ENCODE measurements around the gene NOL7. TPM values are rescaled to one million over a fixed set of nuclear protein-coding genes. Genes with fewer than 3 reads are reported as not detected.

NOL7 gene
- total and polyA plus RNA-seq, 2 of the 4 experiments (the other 2 are of a cell fraction), result 21.3 to 34.5 TPM

DNA sequence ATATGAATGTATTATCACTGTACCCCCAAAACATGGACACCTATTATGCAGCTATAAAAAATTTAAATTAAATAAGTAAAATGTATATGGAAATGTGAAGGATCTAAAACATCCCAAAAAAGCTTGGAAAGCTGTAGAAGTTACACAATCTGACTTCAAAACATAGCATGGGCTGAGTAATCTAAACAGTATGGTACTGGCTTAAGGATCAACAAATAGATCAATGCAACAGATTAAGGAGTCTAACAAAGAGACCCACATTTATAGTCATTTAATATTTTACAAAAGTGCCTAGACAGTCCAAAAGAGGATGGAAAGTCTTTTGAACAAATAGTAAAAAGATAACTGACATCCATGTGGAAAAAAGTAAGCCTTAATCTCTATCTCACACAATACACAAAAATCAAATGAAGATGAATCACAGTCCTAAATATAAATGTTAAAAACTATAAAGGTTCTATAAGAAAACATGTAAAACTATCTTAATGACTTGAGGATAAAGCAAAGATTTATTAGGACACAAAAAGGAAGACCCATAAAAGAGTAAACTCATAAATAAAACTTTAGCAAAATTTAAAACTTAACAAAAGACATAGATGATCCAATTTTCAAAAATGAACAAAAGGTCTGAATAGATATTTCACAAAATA lies 49.7 kb downstream of the NOL7 start:
- peak; percentile 89 for ATAC-seq (ENCODE audit: low read depth)
- in situ Hi-C loops (cut with MboI; ENCODE audit: low sequenced_read_pairs), result no loop called here
- no peak overlapping the region for H4K91ac ChIP-seq (ENCODE audit: insufficient read depth, low read depth, low read length)
- dilution Hi-C loops (cut with HindIII; ENCODE audit: low sequenced_read_pairs, unreplicated experiment), result no loop called here
- BruUV-seq (replicated peaks), result no TSS peak
- intact Hi-C loops (cut with micrococcal nuclease), result loop anchor here (5.0 kb wide), 2 partner anchors 32 to 33 kb away; no protein-coding TSS in a partner anchor
- no peak overlapping the region for H4K8ac ChIP-seq (ENCODE audit: low read depth in 2 of 2, low read length in 2 of 2)
- peaks cover 5% of the 10 kb centered on the region; the same call in 1 of the 2 replicates for H3K4me1 ChIP-seq (ENCODE audit: control insufficient read depth, insufficient read depth, low read length)
- no peak overlapping the region for H2BK15ac ChIP-seq (ENCODE audit: low read depth, low read length)
- no peaks in the 10 kb centered on the region for H3K27me3 ChIP-seq (ENCODE audit: control insufficient read depth, insufficient read depth, low read length)
- no peak overlapping the region for H2BK120ac ChIP-seq (ENCODE audit: low read depth, low read length)
- no peak overlapping the region for H3K4me2 ChIP-seq (ENCODE audit: low read depth, low read length)
- H2BK5ac ChIP-seq (ENCODE audit: low read depth, low read length, poor library complexity, severe bottlenecking), result no peak overlapping the region
- H3K79me1 ChIP-seq (ENCODE audit: low read depth in 1 of 2, low read length in 2 of 2), result peaks cover 24 to 68% of the 10 kb centered on the region in 2 experiments
- no peak overlapping the region for H3K9ac ChIP-seq (ENCODE audit: low read depth, low read length)
- H4K5ac ChIP-seq (ENCODE audit: low read depth, low read length), result no peak overlapping the region
- ChIA-PET CTCF (no interaction called here), POLR2A (ENCODE audit: unreplicated experiment) (interaction anchor here (0.6 kb wide), 1 partner anchor 31 kb away, joined by 3 read pairs; no protein-coding TSS in a partner anchor)
- no peak overlapping the region for H2AK9ac ChIP-seq (replicated peaks; ENCODE audit: low read depth, low read length, poor library complexity)
- H2AK5ac ChIP-seq (ENCODE audit: low read depth, low read length), result no peak overlapping the region
- H3K27ac ChIP-seq (ENCODE audit: insufficient read depth, low read length), result no peak overlapping the region
- H2BK20ac ChIP-seq (ENCODE audit: low read depth, low read length), result no peak overlapping the region
- no peak overlapping the region for H3K14ac ChIP-seq (replicated peaks; ENCODE audit: low read depth, low read length)
- H3K4me3 ChIP-seq (ENCODE audit: insufficient read depth, low read depth, low read length), result no peak overlapping the region
- H3K36me3 ChIP-seq (ENCODE audit: control insufficient read depth, insufficient read depth, low read length), result no peaks in the 10 kb centered on the region
- H3K23ac ChIP-seq (ENCODE audit: low read depth, low read length), result no peak overlapping the region
- no peak overlapping the region for H3K56ac ChIP-seq (ENCODE audit: extremely low read depth, insufficient read depth, low read length)
- peak; percentile 70 for DNase-seq
- no peaks in the 10 kb centered on the region for H3K9me3 ChIP-seq (ENCODE audit: control insufficient read depth, insufficient read depth, low read length)
- H2AFZ ChIP-seq (replicated peaks; ENCODE audit: low read length, poor library complexity), result no peak overlapping the region
- no peak overlapping the region for H3K4ac ChIP-seq (ENCODE audit: low read depth, low read length)
- TF ChIP-seq SMC3 (IDR thresholded peaks at IDR 0.05; ENCODE audit: low read depth, low read length) (no peak), CEBPB (IDR thresholded peaks at IDR 0.05; ENCODE audit: low read depth, low read length) (peak; percentile 90), FOS (IDR thresholded peaks at IDR 0.05; ENCODE audit: low read depth, low read length) (no peak)
- peaks cover 58% of the 10 kb centered on the region for H4K20me1 ChIP-seq (ENCODE audit: insufficient read depth, low read length)
- peaks cover 3% of the 10 kb centered on the region for H3K9me1 ChIP-seq (ENCODE audit: insufficient read depth, low read length)
- no peak overlapping the region for H3K18ac ChIP-seq (ENCODE audit: low read depth, low read length)

Measured in IMR-90 (cell line).